ENCODE results near the gene BTBD19.
"Not testable (repeated sequence)": the region's sequence is repeated elsewhere in the genome, so short reads cannot be mapped to it uniquely, and the experiment has no call there.

Gene BTBD19

GRCh38 chr1:44806704-44807363 lies 1.5 kb upstream of the BTBD19 start, which contains the start of gene DYNLT4:
Gene DYNLT4, minus strand, starts transcription at chr1:44807351. Its CDS starts 683 bp downstream, at chr1:44806668.
- Histone ChIP-seq H3K9me3 (ENCODE audit: insufficient read depth, low read length) (no peaks in the 10 kb centered on the region), H3K27me3 (ENCODE audit: insufficient read depth, insufficient read length) (no peaks in the 10 kb centered on the region), H3K4me1 (ENCODE audit: insufficient read depth, insufficient read length) (peaks cover 53% of the 10 kb centered on the region), H3K36me3 (ENCODE audit: insufficient read depth, insufficient read length, low read length) (peaks cover 54% of the 10 kb centered on the region), H3K9ac (ENCODE audit: insufficient read length, low read depth) (peak within 1 kb of the TSS; percentile 84), H3K4me3 (ENCODE audit: insufficient read length, low read depth) (peak within 1 kb of the TSS; percentile 6)
- no peak for DNase-seq (ENCODE audit: low read depth, low spot score)
- TF ChIP-seq YY1 (IDR thresholded peaks at IDR 0.05; ENCODE audit: insufficient read depth, insufficient read length) (peak; percentile 31), SUZ12 (IDR thresholded peaks at IDR 0.05; ENCODE audit: extremely low read depth, insufficient read depth, insufficient read length) (no peak)

GRCh38 chr1:44807364-44808062 lies 810 bp upstream of the BTBD19 start:
- H3K36me3 ChIP-seq (ENCODE audit: insufficient read depth, insufficient read length, low read length): peaks cover 47% of the 10 kb centered on the region
- peak overlapping the region; percentile 84 for H3K9ac ChIP-seq (ENCODE audit: insufficient read length, low read depth)
- peak overlapping the region; percentile 6 for H3K4me3 ChIP-seq (ENCODE audit: insufficient read length, low read depth)
- no peaks in the 10 kb centered on the region for H3K27me3 ChIP-seq (ENCODE audit: insufficient read depth, insufficient read length)
- DNase-seq (ENCODE audit: low read depth, low spot score): peak; percentile 99
- peaks cover 52% of the 10 kb centered on the region for H3K4me1 ChIP-seq (ENCODE audit: insufficient read depth, insufficient read length)
- no peaks in the 10 kb centered on the region for H3K9me3 ChIP-seq (ENCODE audit: insufficient read depth, low read length)
- TF ChIP-seq YY1 (IDR thresholded peaks at IDR 0.05; ENCODE audit: insufficient read depth, insufficient read length) (peak; percentile 18), SUZ12 (IDR thresholded peaks at IDR 0.05; ENCODE audit: extremely low read depth, insufficient read depth, insufficient read length) (no peak)

GRCh38 chr1:44808938-44809917 lies 905 bp downstream of the BTBD19 start:
- TF ChIP-seq ZNF274 (IDR thresholded peaks at IDR 0.05; ENCODE audit: low read depth, low read length) (no peak), SUZ12 (IDR thresholded peaks at IDR 0.05; ENCODE audit: extremely low read depth, insufficient read depth, insufficient read length) (no peak), YY1 (IDR thresholded peaks at IDR 0.05; ENCODE audit: insufficient read depth, insufficient read length) (no peak)
- Histone ChIP-seq H3K4me1 (ENCODE audit: insufficient read depth, insufficient read length) (peaks cover 45% of the 10 kb centered on the region), H3K9ac (ENCODE audit: insufficient read length, low read depth) (peak overlapping the region; percentile 84), H3K36me3 (ENCODE audit: insufficient read depth, insufficient read length, low read length) (peaks cover 44% of the 10 kb centered on the region), H3K27me3 (ENCODE audit: insufficient read depth, insufficient read length) (no peaks in the 10 kb centered on the region), H3K4me3 (ENCODE audit: insufficient read length, low read depth) (peak overlapping the region; percentile 16), H3K9me3 (ENCODE audit: insufficient read depth, low read length) (no peaks in the 10 kb centered on the region)
- DNase-seq (ENCODE audit: low read depth, low spot score): no peak

- peak overlapping the region; percentile 59 for H3K9ac ChIP-seq (ENCODE audit: insufficient read length, low read depth)
Measured at GRCh38 chr1:44810101-44810761, 1.9 kb downstream of the BTBD19 start.

GRCh38 chr1:44810762-44811105 lies 2.4 kb downstream of the BTBD19 start:
- H3K9me3 ChIP-seq (ENCODE audit: insufficient read depth, low read length); DNase-seq (ENCODE audit: low read depth, low spot score); H3K9ac ChIP-seq (ENCODE audit: insufficient read length, low read depth); H3K4me3 ChIP-seq (ENCODE audit: insufficient read length, low read depth); H3K27me3 ChIP-seq (ENCODE audit: insufficient read depth, insufficient read length): not testable (repeated sequence)
- peaks cover 45% of the 10 kb centered on the region for H3K4me1 ChIP-seq (ENCODE audit: insufficient read depth, insufficient read length)
- peaks cover 44% of the 10 kb centered on the region for H3K36me3 ChIP-seq (ENCODE audit: insufficient read depth, insufficient read length, low read length)

More at GRCh38 chr1:44810101-44810761, 1.9 kb downstream of the BTBD19 start:
- peaks cover 44% of the 10 kb centered on the region for H3K36me3 ChIP-seq (ENCODE audit: insufficient read depth, insufficient read length, low read length)
- no peaks in the 10 kb centered on the region for H3K27me3 ChIP-seq (ENCODE audit: insufficient read depth, insufficient read length)
- no peaks in the 10 kb centered on the region for H3K9me3 ChIP-seq (ENCODE audit: insufficient read depth, low read length)
- no peak for DNase-seq (ENCODE audit: low read depth, low spot score)
- H3K4me3 ChIP-seq (ENCODE audit: insufficient read length, low read depth): no peak overlapping the region
- TF ChIP-seq ZNF274 (IDR thresholded peaks at IDR 0.05; ENCODE audit: low read depth, low read length): no peak
- TF ChIP-seq SUZ12 (IDR thresholded peaks at IDR 0.05; ENCODE audit: extremely low read depth, insufficient read depth, insufficient read length): no peak
- no peak for TF ChIP-seq YY1 (IDR thresholded peaks at IDR 0.05; ENCODE audit: insufficient read depth, insufficient read length)
- peaks cover 45% of the 10 kb centered on the region for H3K4me1 ChIP-seq (ENCODE audit: insufficient read depth, insufficient read length)

GRCh38 chr1:44811234-44811633 lies 2.9 kb downstream of the BTBD19 start:
- TF ChIP-seq YY1 (IDR thresholded peaks at IDR 0.05; ENCODE audit: insufficient read depth, insufficient read length) (no peak), ZNF274 (IDR thresholded peaks at IDR 0.05; ENCODE audit: low read depth, low read length) (no peak), SUZ12 (IDR thresholded peaks at IDR 0.05; ENCODE audit: extremely low read depth, insufficient read depth, insufficient read length) (no peak)
- no peak for DNase-seq (ENCODE audit: low read depth, low spot score)
- H3K27me3 ChIP-seq (ENCODE audit: insufficient read depth, insufficient read length): no peaks in the 10 kb centered on the region
- no peak overlapping the region for H3K4me3 ChIP-seq (ENCODE audit: insufficient read length, low read depth)
- H3K9me3 ChIP-seq (ENCODE audit: insufficient read depth, low read length): no peaks in the 10 kb centered on the region
- peaks cover 41% of the 10 kb centered on the region for H3K4me1 ChIP-seq (ENCODE audit: insufficient read depth, insufficient read length)
- peak overlapping the region; percentile 5 for H3K9ac ChIP-seq (ENCODE audit: insufficient read length, low read depth)
- peaks cover 42% of the 10 kb centered on the region for H3K36me3 ChIP-seq (ENCODE audit: insufficient read depth, insufficient read length, low read length)
